Muscle layer of colon (tissue), 2 donors: Measurements from ENCODE around the gene SCG3.

Experiments used
- H3K27ac ChIP-seq: one replicate; pipeline ENCODE4 v1.7.0; 2013; ENCODE audit warnings: low read depth, mild to moderate bottlenecking, low read length, moderate library complexity
- H3K27me3 ChIP-seq, 2 donors: one replicate each; pipeline ENCODE4 v1.7.0; 2013; ENCODE audit warnings: low read length in 2 of 2, mild to moderate bottlenecking in 2 of 2; ENCODE audit not compliant: insufficient read depth in 2 of 2, control insufficient read depth in 1 of 2
- H3K36me3 ChIP-seq: one replicate; pipeline ENCODE4 v1.7.0; 2013; ENCODE audit warnings: mild to moderate bottlenecking, low read length; ENCODE audit not compliant: insufficient read depth
- H3K4me1 ChIP-seq: one replicate; pipeline ENCODE4 v1.7.0; 2013; ENCODE audit warnings: mild to moderate bottlenecking, low read length; ENCODE audit not compliant: insufficient read depth
- H3K4me3 ChIP-seq, 2 donors: one replicate each; pipeline ENCODE4 v1.7.0; 2013; ENCODE audit warnings: low read length in 2 of 2, low read depth in 1 of 2, mild to moderate bottlenecking in 1 of 2, moderate library complexity in 1 of 2
- H3K9ac ChIP-seq: one replicate; pipeline ENCODE4 v1.7.0; 2013; ENCODE audit warnings: low read length
- H3K9me3 ChIP-seq: one replicate; pipeline ENCODE4 v1.7.0; 2013; ENCODE audit warnings: mild to moderate bottlenecking, low read length
- donor health status: abdominal sarcoma.
- donor health status: Adenocarcinoma of cecum.

SCG3 gene

GRCh38 chr15:51718219-51718618 is 36.9 kb downstream of the SCG3 start:
- H3K4me1 ChIP-seq = peaks cover 15% of the 10 kb centered on the region
- no peaks in the 10 kb centered on the region for H3K9me3 ChIP-seq
- H3K27ac ChIP-seq = no peak overlapping the region
- peaks cover 10% of the 10 kb centered on the region for H3K36me3 ChIP-seq
- no peak overlapping the region for H3K9ac ChIP-seq
- H3K27me3 ChIP-seq = no peaks in the 10 kb centered on the region
- no peak overlapping the region for H3K4me3 ChIP-seq

- Histone ChIP-seq H3K27me3 (no peaks in the 10 kb centered on the region), H3K9ac (no peak overlapping the region), H3K9me3 (no peaks in the 10 kb centered on the region), H3K36me3 (peaks cover 10% of the 10 kb centered on the region), H3K27ac (no peak overlapping the region), H3K4me3 (no peak overlapping the region), H3K4me1 (peaks cover 15% of the 10 kb centered on the region)
These were observed 37.4 kb downstream of the SCG3 start for GRCh38 chr15:51718746-51719145.

- Histone ChIP-seq H3K27me3 (no peaks in the 10 kb centered on the region), H3K27ac (no peak overlapping the region), H3K4me1 (peaks cover 30% of the 10 kb centered on the region), H3K36me3 (peaks cover 10% of the 10 kb centered on the region), H3K4me3 (no peak overlapping the region), H3K9me3 (no peaks in the 10 kb centered on the region), H3K9ac (no peak overlapping the region)
These were observed 39.1 kb downstream of the SCG3 start for GRCh38 chr15:51720201-51720995.

GRCh38 chr15:51721199-51721960 is 40.1 kb downstream of the SCG3 start:
- Histone ChIP-seq H3K36me3 (peaks cover 10% of the 10 kb centered on the region), H3K9ac (no peak overlapping the region), H3K27me3 (no peaks in the 10 kb centered on the region), H3K4me3 (no peak overlapping the region), H3K27ac (no peak overlapping the region), H3K9me3 (no peaks in the 10 kb centered on the region), H3K4me1 (peaks cover 38% of the 10 kb centered on the region)

GRCh38 chr15:51724199-51724598 is 42.9 kb downstream of the SCG3 start:
- H3K4me1 ChIP-seq = peaks cover 52% of the 10 kb centered on the region

GRCh38 chr15:51724673-51725072 is 43.4 kb downstream of the SCG3 start:
- Histone ChIP-seq H3K9ac (no peak overlapping the region), H3K4me3 (no peak overlapping the region), H3K36me3 (peaks cover 13% of the 10 kb centered on the region), H3K4me1 (peaks cover 52% of the 10 kb centered on the region), H3K27ac (no peak overlapping the region), H3K9me3 (no peaks in the 10 kb centered on the region), H3K27me3 (no peaks in the 10 kb centered on the region)

More at GRCh38 chr15:51724199-51724598, 42.9 kb downstream of the SCG3 start:
- Histone ChIP-seq H3K27ac (no peak overlapping the region), H3K9me3 (no peaks in the 10 kb centered on the region), H3K27me3 (no peaks in the 10 kb centered on the region), H3K36me3 (peaks cover 13% of the 10 kb centered on the region), H3K9ac (no peak overlapping the region), H3K4me3 (no peak overlapping the region)

- Histone ChIP-seq H3K36me3 (peaks cover 4% of the 10 kb centered on the region), H3K4me1 (peaks cover 53% of the 10 kb centered on the region), H3K27ac (peak overlapping the region; percentile 3), H3K27me3 (no peaks in the 10 kb centered on the region), H3K9me3 (no peaks in the 10 kb centered on the region), H3K9ac (no peak overlapping the region), H3K4me3 (peak overlapping the region in 1 of 2 donors; percentile 25)
These were observed 45.2 kb downstream of the SCG3 start for GRCh38 chr15:51726302-51727073.

GRCh38 chr15:51727141-51727897 is 46.0 kb downstream of the SCG3 start:
- no peak overlapping the region for H3K4me3 ChIP-seq
- H3K27me3 ChIP-seq = no peaks in the 10 kb centered on the region
- H3K36me3 ChIP-seq = peaks cover 4% of the 10 kb centered on the region
- H3K9ac ChIP-seq = no peak overlapping the region
- H3K9me3 ChIP-seq = no peaks in the 10 kb centered on the region
- H3K27ac ChIP-seq = peak overlapping the region; percentile 3
- peaks cover 54% of the 10 kb centered on the region for H3K4me1 ChIP-seq

GRCh38 chr15:51731549-51732267 is 50.4 kb downstream of the SCG3 start:
- peak overlapping the region in 1 of 2 donors; percentile 37 for H3K4me3 ChIP-seq
- H3K9ac ChIP-seq = peak overlapping the region; percentile 21
- H3K9me3 ChIP-seq = no peaks in the 10 kb centered on the region
- H3K4me1 ChIP-seq = peaks cover 46% of the 10 kb centered on the region
- peaks cover under 1% of the 10 kb centered on the region for H3K36me3 ChIP-seq
- no peaks in the 10 kb centered on the region for H3K27me3 ChIP-seq
- peak overlapping the region; percentile 46 for H3K27ac ChIP-seq

- H3K27ac ChIP-seq = peak overlapping the region; percentile 38
- H3K36me3 ChIP-seq = no peaks in the 10 kb centered on the region
- no peaks in the 10 kb centered on the region for H3K9me3 ChIP-seq
- peaks cover 37% of the 10 kb centered on the region for H3K4me1 ChIP-seq
- no peaks in the 10 kb centered on the region for H3K27me3 ChIP-seq
- H3K9ac ChIP-seq = no peak overlapping the region
- no peak overlapping the region for H3K4me3 ChIP-seq
These were observed 51.3 kb downstream of the SCG3 start for GRCh38 chr15:51732646-51733045.
